ENCODE results near the gene CCL27.

- TF ChIP-seq GATA2 (IDR thresholded peaks at IDR 0.05; ENCODE audit: low read depth, low read length) (no peak), GATA3 (IDR thresholded peaks at IDR 0.05; ENCODE audit: low read depth, low read length) (no peak)
Measured at GRCh38 chr9:34655394-34655793, 7.1 kb downstream of the CCL27 start.
